HG02970 (cell line): ENCODE results near the gene FCHO2.

Source experiments
- ATAC-seq: cut with Tn5 transposase; IDR thresholded peaks from one replicate; pipeline ENCODE4 v1.9.1; 2021; ENCODE audit warnings: mild to moderate bottlenecking, moderate library complexity, moderate number of reproducible peaks; ENCODE audit not compliant: unreplicated experiment, low FRiP score

The FCHO2 gene

GRCh38 chr5:73027361-73027760 is 71.5 kb downstream of the FCHO2 start:
- no peak for ATAC-seq

GRCh38 chr5:73027816-73028215 is 72.0 kb downstream of the FCHO2 start:
- no peak for ATAC-seq

GRCh38 chr5:73028991-73029595 is 73.3 kb downstream of the FCHO2 start:
- ATAC-seq, result no peak

DNA sequence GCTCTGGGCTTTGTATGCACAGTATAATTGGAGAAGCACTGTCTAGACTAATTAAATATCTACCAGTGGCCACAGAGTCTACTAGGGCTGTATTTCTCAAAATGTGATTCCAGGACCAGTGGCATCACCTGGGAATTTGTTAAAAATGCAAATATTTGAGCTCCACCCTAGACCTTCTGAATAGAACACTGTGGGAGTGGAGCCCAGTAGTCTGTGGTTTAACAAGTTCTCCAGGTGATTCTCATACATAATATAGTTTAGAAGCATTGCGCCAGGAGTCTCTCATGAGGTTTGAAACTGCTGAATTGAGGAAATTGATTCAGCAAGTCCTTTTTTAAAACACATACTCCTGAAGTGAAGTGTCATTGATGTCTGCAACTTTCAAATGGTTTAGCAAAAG is 74.7 kb downstream of the FCHO2 start:
- ATAC-seq, result no peak

GRCh38 chr5:73030995-73031394 is 75.2 kb downstream of the FCHO2 start:
- ATAC-seq, result no peak

DNA sequence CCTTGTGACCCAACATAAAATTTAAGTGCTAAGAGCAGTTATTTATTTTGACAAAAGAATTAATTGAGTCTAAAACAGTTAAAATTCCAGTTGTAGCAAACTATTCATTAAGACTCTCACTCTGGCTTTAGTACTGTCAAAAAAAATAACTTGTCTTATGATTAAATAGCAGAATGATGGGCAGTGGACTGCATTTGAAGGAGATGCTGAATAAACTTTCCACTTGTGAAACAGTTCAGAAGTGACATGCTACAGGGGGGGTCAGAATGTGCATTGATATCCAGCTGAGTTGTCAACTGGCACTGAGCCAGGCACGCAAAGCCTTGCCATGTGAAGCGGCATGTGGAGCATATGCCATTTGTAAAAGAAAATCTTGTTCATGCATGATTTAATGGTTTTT is 76.0 kb downstream of the FCHO2 start:
- no peak for ATAC-seq

DNA sequence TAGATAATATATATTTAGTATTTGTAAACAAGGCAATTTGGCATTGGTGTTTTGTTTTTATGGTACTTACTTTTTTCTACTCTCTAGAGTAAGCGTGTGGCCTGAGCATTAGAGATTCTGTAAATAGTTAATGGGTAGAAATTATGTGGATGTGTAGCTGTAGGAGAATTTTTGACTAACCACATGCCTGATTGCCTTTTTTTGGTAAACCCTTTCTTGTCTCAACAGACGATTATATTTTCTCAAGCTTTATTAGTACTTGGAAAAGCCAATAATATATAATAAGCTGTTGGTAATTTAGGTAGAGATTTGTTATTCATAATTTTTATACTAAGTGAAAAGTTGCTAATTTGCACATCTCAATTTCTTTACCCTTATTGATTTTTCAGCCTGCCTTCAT is 76.8 kb downstream of the FCHO2 start:
- ATAC-seq, result no peak

- no peak for ATAC-seq
Observed at GRCh38 chr5:73037545-73037944, 81.7 kb downstream of the FCHO2 start.

- ATAC-seq, result no peak
Observed at GRCh38 chr5:73039082-73039481, 83.2 kb downstream of the FCHO2 start.

DNA sequence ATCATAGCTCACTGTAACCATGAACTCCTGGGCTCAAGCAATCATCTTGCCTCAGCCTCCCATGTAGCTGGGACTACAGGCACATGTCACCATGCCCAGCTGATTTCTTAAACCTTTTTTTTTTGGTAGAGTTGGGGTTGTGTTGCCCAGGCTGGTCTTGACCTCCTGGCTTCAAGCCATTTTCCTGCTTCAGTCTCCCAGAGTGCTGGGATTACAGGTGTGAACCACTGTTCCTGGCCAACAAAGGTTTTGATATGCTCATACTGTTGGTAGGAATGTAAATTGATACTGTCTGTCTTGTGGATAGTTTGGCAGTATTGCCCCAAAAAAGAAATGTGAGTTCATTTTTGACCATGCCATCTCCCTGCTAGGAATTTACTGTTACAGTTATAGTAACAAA is 87.2 kb downstream of the FCHO2 start:
- no peak for ATAC-seq

- no peak for ATAC-seq
Observed at GRCh38 chr5:73044546-73044945, 88.7 kb downstream of the FCHO2 start.

DNA sequence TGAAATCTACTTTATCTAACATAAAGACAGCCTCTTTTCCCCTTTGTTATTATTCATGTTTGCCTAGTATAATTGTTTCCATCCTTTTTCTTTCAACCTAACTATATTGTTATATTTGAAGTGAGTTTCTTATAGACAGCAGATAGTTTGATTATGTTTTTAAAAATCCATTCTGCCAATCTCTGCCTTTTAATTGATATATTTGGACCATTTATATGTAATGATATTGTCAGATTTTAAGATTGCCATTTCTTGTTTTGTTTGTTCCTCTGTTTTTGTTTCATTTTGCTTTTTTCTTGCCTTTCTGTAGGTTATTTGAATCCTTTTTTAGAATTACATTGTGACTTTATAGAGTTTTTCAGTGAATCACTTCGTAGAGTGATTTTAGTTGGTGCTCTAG is 89.8 kb downstream of the FCHO2 start:
- ATAC-seq, result no peak

GRCh38 chr5:73061593-73061992 is 105.8 kb downstream of the FCHO2 start:
- no peak for ATAC-seq

- ATAC-seq, result no peak
Observed at GRCh38 chr5:73066466-73066865, 110.6 kb downstream of the FCHO2 start.

DNA sequence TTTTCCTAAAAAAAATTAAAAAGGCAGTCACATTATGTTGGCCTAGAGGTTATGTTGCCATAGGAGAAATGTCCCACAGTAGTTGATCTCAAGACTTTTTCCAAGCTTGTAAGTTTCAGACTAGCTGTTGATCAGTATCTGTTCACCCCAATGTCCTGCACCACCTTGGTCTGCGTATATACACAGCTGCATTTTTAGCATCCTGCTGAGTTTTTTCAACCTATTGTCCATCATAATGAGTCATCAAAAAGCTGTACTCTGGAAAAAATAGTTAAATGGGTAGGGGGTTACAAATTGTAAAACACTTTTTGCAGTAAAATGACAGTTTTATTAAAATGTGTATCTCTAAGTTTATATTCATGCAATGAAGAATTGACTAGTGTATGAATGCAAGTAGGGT is 111.4 kb downstream of the FCHO2 start:
- ATAC-seq, result no peak

GRCh38 chr5:73081093-73081492 is 125.3 kb downstream of the FCHO2 start:
- no peak for ATAC-seq

DNA sequence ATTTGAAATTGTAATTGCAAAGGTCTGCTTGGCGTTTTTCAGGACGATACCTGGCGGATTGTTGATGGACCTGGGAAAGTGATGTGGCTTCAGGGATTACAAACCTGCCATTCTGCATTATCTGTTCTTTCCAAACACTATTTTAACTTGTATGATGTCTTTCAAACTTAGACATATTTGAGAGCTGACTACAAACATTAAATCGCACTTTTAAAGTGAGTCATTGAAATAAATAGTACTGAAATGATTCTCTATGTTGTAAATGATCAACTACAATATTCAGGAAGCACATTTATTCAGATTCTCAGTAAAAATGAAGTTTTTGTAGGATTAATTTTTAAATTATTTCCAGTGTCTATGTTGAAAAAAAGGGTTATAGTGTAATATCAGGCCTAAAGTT is 132.2 kb downstream of the FCHO2 start:
- no peak for ATAC-seq

- no peak for ATAC-seq
Observed at GRCh38 chr5:73093943-73094342, 138.1 kb downstream of the FCHO2 start.

GRCh38 chr5:73094415-73094814 is 138.6 kb downstream of the FCHO2 start:
- no peak for ATAC-seq

DNA sequence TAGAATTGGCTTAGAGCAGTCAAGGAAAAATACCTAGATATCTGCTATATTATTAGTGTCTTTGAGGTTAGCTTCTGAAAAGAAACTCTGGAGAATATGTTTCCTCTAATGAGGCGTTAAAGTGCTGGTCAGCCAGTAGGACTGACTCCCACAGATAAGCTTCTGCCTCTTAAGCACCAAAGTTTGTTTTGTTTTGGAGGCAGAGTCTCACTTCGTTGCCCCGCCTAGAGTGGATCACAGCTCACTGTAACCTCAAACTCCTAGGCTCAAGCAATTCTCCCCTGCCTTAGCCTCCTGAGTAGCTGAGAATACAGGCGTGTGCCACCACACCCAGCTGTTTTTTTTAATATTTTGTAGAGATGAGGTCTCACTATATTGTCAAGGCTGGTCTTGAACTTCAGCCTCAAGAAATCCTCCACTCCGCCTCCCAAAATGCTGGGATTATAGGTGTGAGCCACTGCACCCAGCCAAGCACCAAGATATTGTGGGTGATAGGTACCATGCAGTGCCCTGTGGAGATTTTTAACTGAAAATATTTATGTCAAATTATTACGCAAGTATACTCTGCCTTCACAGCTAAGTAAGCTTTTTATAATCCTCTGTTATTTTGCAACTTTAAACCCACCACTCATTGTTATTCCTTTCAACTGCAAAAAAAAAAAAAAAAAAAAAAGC is 139.9 kb downstream of the FCHO2 start:
- no peak for ATAC-seq

GRCh38 chr5:73096239-73096575 is 140.4 kb downstream of the FCHO2 start:
- no peak for ATAC-seq

- no peak for ATAC-seq
Observed at GRCh38 chr5:73097740-73098139, 141.9 kb downstream of the FCHO2 start.

DNA sequence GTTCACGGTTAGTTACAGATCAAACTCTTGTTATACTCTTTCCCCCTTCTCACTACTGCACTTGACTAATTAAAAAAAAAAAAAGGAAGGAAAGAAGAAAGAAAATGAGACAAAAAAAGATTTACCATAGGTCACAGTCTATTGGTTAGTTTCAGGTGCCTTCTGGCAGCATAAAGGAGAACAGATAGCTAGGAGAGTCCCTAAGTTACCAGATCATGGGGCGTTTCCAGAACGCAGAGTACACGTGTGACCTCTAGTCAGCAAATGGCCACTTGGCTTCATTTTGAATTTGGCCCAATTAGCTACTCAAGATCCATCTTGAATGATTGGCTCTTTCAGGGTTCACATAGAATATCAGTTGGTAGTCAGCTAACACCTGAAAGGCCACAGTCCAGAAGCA is 144.3 kb downstream of the FCHO2 start:
- ATAC-seq, result no peak
